ENCODE data around the gene BCAP31.

BCAP31 gene

GRCh38 chrX:153724252-153725038 lies at the start of gene BCAP31, which contains the start of gene ABCD1:
Gene BCAP31, minus strand, starts transcription at chrX:153724387. Its CDS starts 1,143 bp downstream, at chrX:153723244.
Gene ABCD1, plus strand, starts transcription at chrX:153724856. Its CDS starts 411 bp downstream, at chrX:153725267.
- DNase-seq (ENCODE audit: low read depth): peak; percentile 84
- no peak for TF ChIP-seq CTCF (IDR thresholded peaks at IDR 0.05; ENCODE audit: insufficient read depth, low read depth, low read length, missing control alignments)
- peak within 1 kb of the TSS; percentile 63 for H3K4me3 ChIP-seq (ENCODE audit: low read length)

GRCh38 chrX:153773218-153773611 lies 49.0 kb upstream of the BCAP31 start:
- no peak for TF ChIP-seq CTCF (IDR thresholded peaks at IDR 0.05; ENCODE audit: insufficient read depth, low read depth, low read length, missing control alignments)
- DNase-seq (ENCODE audit: low read depth): no peak
- H3K4me3 ChIP-seq (ENCODE audit: low read length): no peak overlapping the region

GRCh38 chrX:153772316-153773217 lies 48.4 kb upstream of the BCAP31 start:
- no peak overlapping the region for H3K4me3 ChIP-seq (ENCODE audit: low read length)
- no peak for DNase-seq (ENCODE audit: low read depth)
- no peak for TF ChIP-seq CTCF (IDR thresholded peaks at IDR 0.05; ENCODE audit: insufficient read depth, low read depth, low read length, missing control alignments)

GRCh38 chrX:153771415-153772315 lies 47.5 kb upstream of the BCAP31 start:
- no peak for DNase-seq (ENCODE audit: low read depth)
- no peak for TF ChIP-seq CTCF (IDR thresholded peaks at IDR 0.05; ENCODE audit: insufficient read depth, low read depth, low read length, missing control alignments)
- H3K4me3 ChIP-seq (ENCODE audit: low read length): no peak overlapping the region

- H3K4me3 ChIP-seq (ENCODE audit: low read length): no peak overlapping the region
- no peak for TF ChIP-seq CTCF (IDR thresholded peaks at IDR 0.05; ENCODE audit: insufficient read depth, low read depth, low read length, missing control alignments)
- no peak for DNase-seq (ENCODE audit: low read depth)
Measured at GRCh38 chrX:153770601-153771414, 46.6 kb upstream of the BCAP31 start.

Data from epithelial cell of esophagus (primary cell).